DOHH2 (cell line): ENCODE measurements around the gene CLK1.

Source experiments
- CTCF ChIP-seq: fragments of 200-600 bp; sonication (generic); IDR thresholded peaks from one replicate; pipeline ENCODE4 v1.5.1; 2014; ENCODE audit warnings: antibody characterized with exemption, mild to moderate bottlenecking, low read depth, low read length; ENCODE audit not compliant: poor library complexity, severe bottlenecking
- EZH2phosphoT487 ChIP-seq: fragments of 200-600 bp; sonication (generic); IDR thresholded peaks from 2 replicates; pipeline ENCODE4 v1.6.1; 2017; ENCODE audit warnings: borderline replicate concordance, mild to moderate bottlenecking, antibody characterized with exemption, low read length, moderate library complexity, mixed read lengths

- TF ChIP-seq CTCF (no peak), EZH2phosphoT487 (no peak)
These were observed 1.9 kb downstream of the CLK1 start for GRCh38 chr2:200862532-200863000.
